SH-SY5Y (cell line): ENCODE data around the gene ADRA2B.
A peak's percentile ranks its signal among the peaks of the same experiment; 100 is the strongest.

Source experiments
- GATA2 ChIP-seq: IDR thresholded peaks from 2 replicates; pipeline ENCODE4 v1.6.1; 2011; ENCODE audit warnings: mild to moderate bottlenecking, low read depth, low read length
- GATA3 ChIP-seq: IDR thresholded peaks from 2 replicates; pipeline ENCODE4 v1.6.1; 2011; ENCODE audit warnings: low read depth, mild to moderate bottlenecking, low read length, moderate library complexity

ADRA2B gene

DNA sequence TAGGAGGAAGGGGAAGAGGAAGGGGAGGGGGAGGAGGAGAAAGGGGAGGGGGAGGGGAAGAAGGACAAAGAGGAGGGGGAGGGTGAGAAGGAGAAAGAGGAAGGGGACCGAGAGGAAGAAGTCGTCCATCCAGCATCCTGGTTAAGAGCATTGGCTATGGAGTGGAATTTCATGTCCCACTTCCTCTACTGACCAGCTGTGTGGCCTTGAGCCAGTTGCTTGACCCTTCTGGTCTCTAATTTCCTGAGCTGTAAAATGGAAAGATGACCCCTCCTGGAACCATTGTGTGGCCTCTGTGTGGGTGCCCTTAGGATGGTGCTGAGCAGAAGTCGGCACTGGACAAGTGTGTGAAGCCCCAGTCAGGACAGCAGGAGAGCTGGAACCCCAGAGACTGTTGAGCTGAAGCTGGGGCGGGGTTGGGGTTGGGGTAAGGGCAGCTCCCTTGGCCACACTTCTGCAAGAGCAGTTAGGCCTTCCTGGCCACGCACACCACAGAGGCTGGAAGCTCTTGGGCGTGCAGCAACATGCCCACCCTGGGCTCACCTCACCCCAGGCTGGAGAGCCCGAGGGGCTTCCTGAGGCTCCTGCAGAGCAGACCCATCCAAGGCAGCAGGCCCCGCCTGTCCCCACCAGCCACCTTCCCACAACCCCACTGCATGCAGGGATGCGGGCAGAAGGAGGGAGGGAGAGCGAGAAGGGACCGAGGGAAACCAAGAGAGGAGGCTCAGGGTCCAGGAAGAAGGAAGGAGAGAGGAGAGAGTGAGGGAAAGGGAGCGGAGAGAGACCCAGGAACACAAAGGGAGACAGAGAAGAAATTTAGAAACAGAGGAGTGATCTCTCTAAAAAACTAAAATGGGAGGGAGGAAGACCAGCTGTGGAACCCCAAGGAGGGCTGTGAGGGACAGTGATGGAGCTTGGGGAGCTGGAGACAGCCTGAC is 16.2 kb downstream of the ADRA2B start:
- TF ChIP-seq GATA2 (no peak), GATA3 (no peak)

DNA sequence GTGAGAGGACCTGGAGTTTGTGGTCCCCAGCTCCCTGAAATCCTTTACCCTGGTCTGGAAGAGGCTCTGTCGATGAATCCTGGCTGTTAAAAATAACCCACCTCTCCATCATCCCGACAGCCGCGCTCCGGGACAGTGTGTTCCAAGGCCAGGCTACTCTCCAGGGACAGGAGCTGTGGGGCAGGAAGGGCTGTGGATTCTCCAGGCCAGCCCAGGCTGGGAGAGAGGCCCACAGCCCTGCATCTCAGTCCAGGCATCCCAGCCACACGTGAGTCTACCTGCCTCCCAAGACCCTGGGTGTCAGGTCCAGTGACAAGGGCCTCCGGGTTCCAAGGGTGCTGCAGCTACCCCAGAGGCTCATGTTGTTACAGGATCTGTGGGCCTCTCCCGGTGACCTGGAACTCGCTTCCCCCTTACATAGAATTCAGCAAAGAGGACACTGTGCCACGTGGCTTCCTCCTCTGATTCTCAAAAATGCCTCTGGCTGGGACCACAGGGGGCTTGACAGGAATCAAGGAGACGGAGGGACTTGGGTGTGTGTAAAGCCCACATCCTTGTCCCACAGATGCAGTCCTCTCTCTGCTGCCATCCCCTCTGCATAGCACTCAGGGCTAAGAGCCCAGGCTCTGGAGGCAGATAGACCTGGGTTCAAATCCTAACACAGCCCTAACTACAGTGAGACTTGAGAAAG is 17.3 kb downstream of the ADRA2B start:
- TF ChIP-seq GATA2, result no peak
- TF ChIP-seq GATA3, result no peak

DNA sequence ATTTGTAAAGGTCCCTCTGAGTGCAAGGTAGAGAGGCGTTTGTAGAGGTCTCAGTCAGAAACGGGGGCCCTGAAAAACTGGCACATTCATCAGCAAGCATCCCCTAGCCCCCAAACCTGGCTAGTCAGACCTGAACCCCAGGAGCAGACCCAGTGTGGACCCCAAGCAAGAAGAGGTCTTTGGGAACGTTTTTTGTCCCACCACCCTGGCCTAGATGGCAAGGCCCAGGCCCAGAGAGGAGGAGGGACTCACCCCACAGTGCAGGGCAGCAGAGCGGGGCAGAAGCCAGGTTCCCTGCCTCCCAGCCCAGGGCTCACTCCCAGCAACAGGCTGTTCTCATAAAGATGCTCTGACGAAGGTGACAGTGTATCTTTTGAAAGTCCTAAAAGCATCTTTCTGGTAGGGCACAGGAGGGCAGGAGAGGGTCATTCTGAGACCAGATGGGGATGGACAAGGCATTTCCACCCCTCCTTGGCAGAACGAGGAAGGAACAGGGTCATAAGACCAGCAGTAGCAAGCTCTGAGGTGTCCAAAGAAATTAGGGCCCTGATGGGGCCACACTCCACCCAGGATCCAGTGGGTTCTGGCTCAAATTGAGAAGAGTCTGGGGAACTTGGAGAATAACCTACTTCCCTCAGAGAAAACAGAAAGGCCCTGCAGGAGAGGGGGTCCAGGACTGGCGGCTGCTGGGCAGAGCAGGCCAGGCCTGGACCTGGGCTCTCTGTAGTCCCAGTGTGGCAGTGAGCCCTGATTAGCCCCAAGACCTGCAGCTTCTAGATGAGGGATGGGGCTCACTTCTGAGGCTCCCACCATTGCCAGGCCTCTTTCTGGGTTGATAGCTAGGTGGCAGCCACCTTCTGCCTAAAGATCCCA is 18.2 kb downstream of the ADRA2B start:
- no peak for TF ChIP-seq GATA2

DNA sequence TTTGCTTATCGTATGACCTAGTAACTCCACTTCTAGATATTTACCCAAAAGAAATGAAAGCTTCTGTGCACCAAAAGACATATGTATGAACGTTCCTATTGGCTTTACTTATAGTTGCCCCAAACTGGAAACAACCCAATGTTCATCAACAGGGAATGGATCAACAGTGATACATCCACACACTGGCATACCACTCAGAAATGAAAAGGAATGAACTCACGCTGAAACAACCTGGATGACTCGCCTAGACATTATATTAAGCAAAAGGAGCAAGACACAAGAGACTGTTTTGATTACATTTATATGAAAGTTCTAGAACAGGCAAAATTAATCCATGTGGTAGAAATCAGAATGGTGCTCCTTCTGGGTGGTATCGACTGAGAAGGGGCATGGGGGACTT is 18.9 kb downstream of the ADRA2B start:
- no peak for TF ChIP-seq GATA2
- no peak for TF ChIP-seq GATA3

DNA sequence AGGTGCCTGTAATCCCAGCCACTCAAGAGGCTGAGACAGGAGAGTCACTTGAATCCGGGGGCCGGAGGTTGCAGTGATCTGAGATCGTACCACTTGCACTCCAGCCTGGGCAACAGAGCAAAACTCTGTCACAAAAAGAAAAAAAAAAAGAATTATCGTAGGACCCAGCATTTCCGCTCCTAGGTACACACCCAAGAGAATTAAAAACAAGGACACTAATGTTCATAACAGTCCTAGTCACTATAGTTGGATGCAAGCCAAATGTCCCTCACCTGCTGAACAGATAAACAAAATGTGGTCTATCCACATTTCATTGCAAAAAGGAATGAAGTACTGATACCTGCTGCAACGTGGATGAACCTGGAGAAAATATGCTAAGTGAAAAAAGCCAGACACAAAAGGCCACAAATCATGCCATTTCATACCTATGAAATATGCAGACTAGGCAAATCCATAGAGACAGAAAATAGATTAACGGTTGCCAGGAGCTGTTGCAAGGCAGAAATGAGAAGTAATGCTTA is 21.2 kb downstream of the ADRA2B start:
- no peak for TF ChIP-seq GATA2
- no peak for TF ChIP-seq GATA3

DNA sequence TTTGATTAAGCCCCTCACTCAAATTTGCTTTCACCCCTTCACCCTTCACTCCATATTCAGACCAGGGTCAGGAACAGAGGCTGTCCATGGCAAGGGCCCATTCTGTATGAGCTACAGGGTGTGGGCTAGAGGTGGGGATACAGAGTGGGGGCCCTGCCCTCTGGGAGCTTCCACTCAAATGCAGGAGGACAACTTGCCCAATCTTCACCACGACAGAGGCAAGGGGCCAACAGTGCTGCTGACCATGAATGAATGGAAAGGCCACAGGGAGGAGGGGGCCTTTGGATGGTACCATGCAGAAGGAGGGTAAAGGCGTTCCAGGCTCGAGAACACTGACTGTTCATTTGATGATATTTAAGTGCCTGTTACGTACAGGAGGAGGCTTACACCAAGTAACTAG is 22.8 kb downstream of the ADRA2B start:
- TF ChIP-seq GATA3, result no peak

DNA sequence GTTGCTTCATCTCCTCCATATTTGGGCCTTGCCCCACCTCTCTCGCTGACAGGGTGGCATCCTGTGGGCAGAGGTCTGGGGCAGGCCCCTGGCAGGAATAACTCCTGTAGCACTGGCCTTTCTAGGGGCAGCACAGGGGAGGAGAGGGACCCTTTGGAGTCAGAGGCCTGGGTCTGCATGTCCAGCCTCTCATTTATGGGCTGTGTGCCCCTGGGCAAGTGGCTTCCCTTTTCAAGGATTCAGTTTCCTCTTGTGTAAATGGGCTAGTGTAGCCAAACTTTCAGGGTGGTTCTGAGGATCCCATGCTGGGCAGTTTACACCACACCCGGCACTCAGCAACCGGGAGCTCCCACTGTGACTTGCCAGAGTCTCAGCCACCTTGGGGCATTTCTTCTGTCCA is 23.4 kb downstream of the ADRA2B start:
- no peak for TF ChIP-seq GATA3
- TF ChIP-seq GATA2, result no peak

DNA sequence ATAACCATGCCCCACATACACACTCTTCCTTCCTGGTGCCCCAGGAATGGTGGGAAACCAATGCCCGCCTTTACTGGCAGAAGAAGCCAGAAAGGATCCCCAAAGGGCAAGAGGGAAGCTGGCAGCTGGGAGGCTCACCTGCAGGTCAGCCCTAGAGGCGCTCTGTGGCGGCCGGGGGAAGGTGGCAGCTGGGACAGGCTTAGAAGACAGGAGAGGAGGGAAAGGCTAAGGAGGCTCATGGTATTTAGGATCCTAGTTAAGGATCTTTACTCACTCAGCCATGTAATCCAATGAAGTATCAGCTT is 23.8 kb downstream of the ADRA2B start:
- TF ChIP-seq GATA3 (no peak), GATA2 (no peak)

DNA sequence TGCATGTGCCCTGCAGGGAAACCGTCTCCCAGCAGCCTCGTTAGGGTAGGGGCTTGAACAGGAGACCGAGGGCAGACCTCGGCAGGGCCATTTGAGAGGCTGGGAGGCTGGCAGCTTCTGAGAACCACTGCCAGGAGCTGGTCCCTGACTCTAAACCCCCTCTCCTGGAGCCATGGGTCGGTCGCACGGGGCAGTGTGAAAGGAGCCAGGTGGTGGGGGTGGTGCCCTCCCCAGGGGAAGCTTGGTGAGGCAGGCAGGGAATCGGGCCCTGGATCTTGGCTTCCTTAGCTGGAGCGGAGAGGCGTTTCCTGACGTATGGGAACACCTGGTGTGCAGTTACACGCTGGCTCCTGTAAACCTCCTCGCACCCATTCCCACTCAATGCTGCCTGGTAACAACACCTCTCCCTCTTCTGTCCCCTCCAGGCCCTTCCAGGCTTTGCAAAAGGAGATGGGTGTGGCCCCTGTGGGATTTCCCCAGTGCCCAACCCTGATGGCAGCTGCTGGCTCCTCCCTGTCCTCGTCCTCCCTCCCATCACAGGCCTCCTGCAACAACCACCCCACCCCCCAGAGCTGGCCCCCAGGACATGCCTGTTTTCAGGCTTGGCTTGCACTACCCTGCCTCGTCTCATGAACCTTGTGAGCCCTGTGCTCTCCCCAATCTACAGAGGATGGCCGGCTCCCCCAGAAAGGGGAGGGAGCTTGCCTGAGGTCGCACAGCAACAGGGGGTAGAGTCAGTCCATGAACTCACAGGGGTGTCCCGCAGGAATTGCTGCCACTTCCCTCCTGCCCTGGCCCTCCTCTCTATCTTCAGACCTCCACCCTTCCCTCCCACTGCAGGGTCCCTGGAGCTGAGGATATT is 24.4 kb downstream of the ADRA2B start:
- TF ChIP-seq GATA2, result no peak
- TF ChIP-seq GATA3, result no peak

DNA sequence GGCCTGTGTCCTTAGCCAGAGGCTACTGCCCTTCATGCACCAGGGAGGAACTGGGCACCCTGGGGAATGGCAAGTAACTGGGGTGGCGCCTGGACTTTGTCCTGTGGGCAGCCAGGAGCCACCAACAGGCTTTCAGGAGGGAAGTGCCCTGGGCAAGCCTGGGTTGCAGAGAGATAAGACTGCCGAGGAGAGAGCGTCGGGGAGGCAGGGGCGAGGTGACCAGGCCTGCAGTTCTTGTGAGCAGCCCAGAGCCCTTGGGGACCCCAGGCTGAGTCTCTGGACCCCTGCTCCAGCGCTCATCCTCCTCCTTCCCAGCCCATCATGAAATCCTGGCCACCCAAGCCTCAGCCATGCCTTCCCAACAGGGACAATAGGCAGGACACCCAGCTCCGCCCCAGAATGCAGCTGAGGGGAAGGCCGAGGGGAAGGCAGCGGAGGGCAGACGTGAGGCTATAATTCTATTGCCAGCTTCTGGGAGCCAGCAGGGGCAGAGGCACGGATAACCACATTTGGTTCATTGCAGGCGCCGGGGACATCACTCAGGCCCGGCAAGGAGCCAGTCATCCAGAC is 25.1 kb downstream of the ADRA2B start:
- TF ChIP-seq GATA2, result 0 out of 2 replicates have a peak, but pooled peaks have one; percentile 16
- TF ChIP-seq GATA3, result no peak

DNA sequence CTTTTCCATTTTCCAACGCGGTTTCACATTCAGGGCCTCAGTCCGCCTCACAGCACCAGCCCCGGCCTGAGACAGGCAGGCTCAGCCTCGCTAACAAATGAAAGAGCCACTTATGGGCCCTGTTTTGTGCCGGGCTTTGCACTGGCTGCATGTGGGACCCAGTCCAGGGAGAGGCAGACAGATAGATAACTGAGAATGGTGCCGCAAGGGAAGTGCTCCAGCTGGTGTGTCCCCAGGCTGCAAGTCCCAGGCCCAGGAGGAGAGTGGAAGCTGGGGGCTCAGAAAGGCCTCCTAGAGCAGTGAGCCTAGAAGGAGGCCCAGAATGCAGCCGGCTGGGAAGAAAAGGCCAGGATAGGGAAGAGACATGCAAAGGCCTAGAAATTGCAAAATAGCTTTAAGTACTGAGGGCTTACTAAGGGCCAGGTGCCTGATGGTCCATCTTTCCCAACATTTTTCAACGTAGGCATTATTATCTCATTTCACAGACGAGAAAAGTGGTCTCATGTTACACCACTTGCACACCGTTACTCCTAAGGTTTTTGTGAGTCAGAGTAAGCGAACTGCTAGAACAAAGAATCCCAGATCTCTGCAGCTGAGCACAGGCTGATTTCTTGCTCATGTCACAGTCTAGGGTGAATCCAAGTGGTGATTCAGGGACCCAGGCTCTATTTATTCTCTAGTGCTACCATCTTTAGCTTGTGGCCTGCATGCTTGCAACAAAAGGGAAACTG is 26.0 kb downstream of the ADRA2B start:
- TF ChIP-seq GATA2, result no peak

DNA sequence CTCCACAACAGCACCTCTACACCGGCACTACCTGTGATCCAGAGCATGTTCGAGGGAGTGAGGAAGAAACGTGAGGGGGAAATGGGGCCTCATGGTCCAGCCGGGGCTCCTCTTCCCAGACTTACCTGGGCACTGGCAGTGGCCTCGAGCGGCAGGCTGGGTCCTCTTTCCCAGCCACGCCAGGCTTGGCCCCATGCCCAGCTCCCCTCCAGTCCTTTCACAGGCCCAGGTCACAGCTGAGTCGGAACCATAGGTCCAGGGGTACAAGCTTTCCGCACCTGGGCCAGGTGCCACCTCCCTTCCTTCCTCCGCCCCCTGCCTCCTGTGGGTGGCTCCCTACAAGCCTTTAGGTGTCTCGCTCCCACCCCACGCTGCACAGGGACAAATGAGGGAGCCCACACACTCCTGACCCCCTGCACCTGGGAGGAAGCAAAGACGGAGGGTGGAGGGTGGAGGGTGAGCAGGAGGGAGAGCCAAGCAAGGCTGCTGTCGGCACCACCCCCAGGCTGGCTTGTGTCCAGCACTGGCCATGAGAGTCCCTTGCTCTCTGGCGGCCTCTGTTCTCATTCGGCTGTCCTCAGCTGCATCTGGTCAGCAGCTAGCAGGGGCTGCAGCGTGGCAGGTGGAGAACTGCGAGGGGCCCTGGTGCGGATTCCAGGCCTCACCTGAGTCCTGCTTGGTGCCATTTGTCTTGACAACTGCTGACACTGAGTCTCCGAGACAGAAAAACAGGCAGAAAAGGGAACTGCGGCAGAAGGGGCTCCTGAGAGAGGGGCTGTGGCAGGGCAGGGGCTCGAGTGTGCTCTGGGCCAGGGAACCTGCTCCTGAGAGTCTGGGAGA is 26.8 kb downstream of the ADRA2B start:
- TF ChIP-seq GATA3 (no peak), GATA2 (no peak)
